Hepatocyte (in vitro differentiated cells): ENCODE data around the gene IER5.

Source experiments
- CTCF ChIP-seq: fragments of 200-600 bp; sonication (generic); IDR thresholded peaks from 2 replicates; pipeline ENCODE4 v1.5.1; 2016; ENCODE audit warnings: antibody characterized with exemption, mild to moderate bottlenecking; ENCODE audit not compliant: poor library complexity
- EZH2 ChIP-seq: fragments of 200-600 bp; sonication (generic); IDR thresholded peaks from 2 replicates; pipeline ENCODE4 v1.6.1; 2016; ENCODE audit warnings: antibody characterized with exemption, mild to moderate bottlenecking, borderline replicate concordance

GRCh38 chr1:181101581-181102226 is 13.2 kb downstream of the IER5 start:
- no peak for TF ChIP-seq CTCF
- TF ChIP-seq EZH2 = no peak
